Lower lobe of right lung (tissue), 2 donors: Measurements from ENCODE around the gene MDP1. TPM values are rescaled to one million over a fixed set of nuclear protein-coding genes. Genes with fewer than 3 reads are reported as not detected.

Source experiments
- ATAC-seq, 2 donors: fragments of 200-7000 bp; cut with Tn5 transposase; one replicate each; pipeline ENCODE4 v1.9.1; 2020 to 2022; ENCODE audit warnings: mild to moderate bottlenecking in 2 of 2, moderate library complexity in 2 of 2
- DNase-seq: peaks from one replicate; pipeline ENCODE4 v3.0.0-alpha.2; 2020
- H3K27ac ChIP-seq: fragments of 200-600 bp; one replicate; pipeline ENCODE4 v1.8.0; 2022
- H3K27me3 ChIP-seq: fragments of 200-600 bp; one replicate; pipeline ENCODE4 v1.8.0; 2022; ENCODE audit warnings: low read depth
- H3K36me3 ChIP-seq: fragments of 200-600 bp; one replicate; pipeline ENCODE4 v1.8.0; 2022; ENCODE audit warnings: mild to moderate bottlenecking
- H3K4me1 ChIP-seq: fragments of 200-600 bp; one replicate; pipeline ENCODE4 v1.8.0; 2022
- H3K4me3 ChIP-seq: fragments of 200-600 bp; one replicate; pipeline ENCODE4 v1.8.0; 2022; ENCODE audit warnings: mild to moderate bottlenecking
- H3K9me3 ChIP-seq: fragments of 200-600 bp; one replicate; pipeline ENCODE4 v1.8.0; 2022
- CTCF ChIP-seq: fragments of 200-600 bp; IDR thresholded peaks from one replicate; pipeline ENCODE4 v1.8.0; 2022; ENCODE audit warnings: antibody characterized with exemption, mild to moderate bottlenecking
- intact Hi-C: fragments of 100-400 bp; cut with DNase I; formaldehyde crosslinking; loops from one replicate; pipeline ENCODE4 v1.11.0; 2022
- total RNA-seq: library from RNA; stranded (reverse); fragmentation: NEBNext Ultra II Directional; extraction: Animal tissue kit (Norgen Biotek cat#: 25700); gene quantifications from one replicate; pipeline ENCODE4 v1.2.1, GENCODE V29; 2021
- donor health status: DM: no; HTN: yes; CAD: no; lungs with severe emphysema.

Gene MDP1
- total RNA-seq, 1 donor from 2014 or later = 13.3 TPM

- Histone ChIP-seq H3K27me3 (no peaks in the 10 kb centered on the region), H3K27ac (no peak overlapping the region), H3K36me3 (peaks cover 70% of the 10 kb centered on the region), H3K4me3 (no peak overlapping the region), H3K9me3 (no peaks in the 10 kb centered on the region), H3K4me1 (peaks cover 20% of the 10 kb centered on the region)
- no peak for DNase-seq
- TF ChIP-seq CTCF = no peak
- no peak for ATAC-seq
- intact Hi-C loops = no loop called here
Measured at GRCh38 chr14:24186831-24187538, 28.9 kb downstream of the MDP1 start.

- intact Hi-C loops = no loop called here
- Histone ChIP-seq H3K27me3 (no peaks in the 10 kb centered on the region), H3K9me3 (no peaks in the 10 kb centered on the region), H3K27ac (no peak overlapping the region), H3K36me3 (peaks cover 71% of the 10 kb centered on the region), H3K4me3 (no peak overlapping the region), H3K4me1 (peaks cover 20% of the 10 kb centered on the region)
- no peak for ATAC-seq
- no peak for TF ChIP-seq CTCF
- no peak for DNase-seq
Measured at GRCh38 chr14:24185741-24186140, 30.1 kb downstream of the MDP1 start.

- H3K36me3 ChIP-seq = peaks cover 72% of the 10 kb centered on the region
- intact Hi-C loops = no loop called here
- ATAC-seq = no peak
Measured at GRCh38 chr14:24185026-24185425, 30.8 kb downstream of the MDP1 start.

GRCh38 chr14:24184104-24184970, 31.5 kb downstream of the MDP1 start:
- Histone ChIP-seq H3K36me3 (peaks cover 75% of the 10 kb centered on the region), H3K27me3 (no peaks in the 10 kb centered on the region), H3K4me3 (no peak overlapping the region), H3K27ac (no peak overlapping the region), H3K9me3 (no peaks in the 10 kb centered on the region), H3K4me1 (peaks cover 20% of the 10 kb centered on the region)
- intact Hi-C loops = no loop called here
- DNase-seq = no peak
- TF ChIP-seq CTCF = no peak
- ATAC-seq = no peak

More at GRCh38 chr14:24185026-24185425, 30.8 kb downstream of the MDP1 start:
- H3K9me3 ChIP-seq = no peaks in the 10 kb centered on the region
- peaks cover 20% of the 10 kb centered on the region for H3K4me1 ChIP-seq
- no peaks in the 10 kb centered on the region for H3K27me3 ChIP-seq
- no peak overlapping the region for H3K27ac ChIP-seq
- TF ChIP-seq CTCF = no peak
- H3K4me3 ChIP-seq = no peak overlapping the region
- DNase-seq = no peak

- TF ChIP-seq CTCF = no peak
- Histone ChIP-seq H3K27me3 (no peaks in the 10 kb centered on the region), H3K9me3 (no peaks in the 10 kb centered on the region), H3K4me1 (peaks cover 10% of the 10 kb centered on the region), H3K36me3 (peaks cover 88% of the 10 kb centered on the region), H3K27ac (no peak overlapping the region), H3K4me3 (no peak overlapping the region)
- ATAC-seq (no peak), DNase-seq (no peak)
- intact Hi-C loops = no loop called here
Measured at GRCh38 chr14:24183014-24183481, 32.8 kb downstream of the MDP1 start.
